HCT116 (cell line): ENCODE results near the gene TP53AIP1. TPM values are rescaled to one million over a fixed set of nuclear protein-coding genes. Genes with fewer than 3 reads are reported as not detected.

Experiments
- ATAC-seq: fragments of 200-7000 bp; cut with Tn5 transposase; 2 replicates; pipeline ENCODE4 v1.9.1; 2020; ENCODE audit warnings: mild to moderate bottlenecking, moderate library complexity
- BruUV-seq: library from RNA; stranded (reverse); fragments of 400-500 nt; replicated peaks from 2 replicates; lab custom pipeline; 2021; lab: Mats Ljungman, UMichigan
- CTCF ChIA-PET: fragments of 300-600 bp; sonication (Branson Sonifier 250); formaldehyde crosslinking; loops from one replicate; lab custom pipeline; 2021; ENCODE audit warnings: antibody characterized with exemption; lab: Charles Lee
- POLR2A ChIA-PET: fragments of 300-600, 350-600 bp; sonication (Branson Sonifier 250); formaldehyde crosslinking; loops from one replicate; lab custom pipeline; 2021; ENCODE audit warnings: antibody characterized with exemption; lab: Charles Lee
- RAD21 ChIA-PET, 2 experiments: fragments of 300-600 bp; sonication (Branson Sonifier 250); formaldehyde crosslinking; loops; one replicate each; lab custom pipeline; 2023; ENCODE audit warnings: low total read pairs in 2 of 2; ENCODE audit not compliant: uncharacterized antibody in 2 of 2, unreplicated experiment in 2 of 2, low non-redundant PET in 1 of 2; lab: Charles Lee
- DNase-seq: peaks from one replicate; pipeline ENCODE4 v3.0.0-alpha.2; 2010; ENCODE audit warnings: low read depth, low spot score
- H2AFZ ChIP-seq: fragments of 200-600 bp; shearing (Covaris generic), sonication (generic); 2 replicates; pipeline ENCODE4 v1.6.1; 2017; ENCODE audit warnings: low read depth, mixed run types, mixed read lengths, antibody characterized with exemption, low read length; ENCODE audit not compliant: poor library complexity, severe bottlenecking
- H3K27ac ChIP-seq: 2 replicates; pipeline ENCODE4 v1.5.1; 2012; ENCODE audit warnings: low read depth, low read length
- H3K27me3 ChIP-seq: fragments of 200-600 bp; sonication (generic); 2 replicates; pipeline ENCODE4 v1.6.1; 2016; ENCODE audit warnings: mixed run types, low read length, mixed read lengths; ENCODE audit not compliant: insufficient read depth
- H3K36me3 ChIP-seq, 2 experiments: fragments of 200-500 bp in 1 of 2; fragments of 200-600 bp in 1 of 2; sonication (Bioruptor generic) in 1 of 2; sonication (generic) in 1 of 2; 2 replicates each; pipeline versions ENCODE4 v1.5.1 to v1.6.1; 2014 to 2016; ENCODE audit warnings: low read length in 2 of 2, inconsistent platforms in 1 of 2, mixed read lengths in 1 of 2, mixed run types in 1 of 2; ENCODE audit not compliant: insufficient read depth in 2 of 2, control insufficient read depth in 1 of 2
- H3K4me1 ChIP-seq, 2 experiments: fragments of 200-600 bp in 1 of 2; sonication (generic) in 1 of 2; 2 replicates each; pipeline versions ENCODE4 v1.5.1 to v1.6.1; 2012 to 2017; ENCODE audit warnings: low read length in 2 of 2, inconsistent platforms in 1 of 2, mild to moderate bottlenecking in 1 of 2, mixed read lengths in 1 of 2, mixed run types in 1 of 2, moderate library complexity in 1 of 2; ENCODE audit not compliant: insufficient read depth in 2 of 2, control insufficient read depth in 1 of 2
- H3K4me2 ChIP-seq: fragments of 200-600 bp; sonication (generic); 2 replicates; pipeline ENCODE4 v1.6.1; 2017; ENCODE audit warnings: mixed run types, low read length, mixed read lengths
- H3K4me3 ChIP-seq, 2 experiments: fragments of 200-600 bp in 1 of 2; sonication (generic) in 1 of 2; replicated peaks in 1 of 2; 2 replicates each; pipeline ENCODE4 v1.5.1; 2011 to 2016; ENCODE audit warnings: low read length in 2 of 2, control low read depth in 1 of 2, low read depth in 1 of 2, mild to moderate bottlenecking in 1 of 2, mixed read lengths in 1 of 2, mixed run types in 1 of 2
- H3K79me2 ChIP-seq: fragments of 200-600 bp; sonication (generic); 2 replicates; pipeline ENCODE4 v1.6.1; 2017; ENCODE audit warnings: mild to moderate bottlenecking, mixed run types, low read length, moderate library complexity, mixed read lengths; ENCODE audit not compliant: insufficient read depth
- H3K9ac ChIP-seq: fragments of 200-600 bp; sonication (generic); 2 replicates; pipeline ENCODE4 v1.6.1; 2016; ENCODE audit warnings: low read length, mixed read lengths
- H3K9me2 ChIP-seq: fragments of 200-600 bp; sonication (generic), shearing (Covaris generic); 2 replicates; pipeline ENCODE4 v1.6.1; 2017; ENCODE audit warnings: mixed run types, mild to moderate bottlenecking, moderate library complexity; ENCODE audit not compliant: insufficient read depth
- H3K9me3 ChIP-seq, 2 experiments: fragments of 200-500 bp in 1 of 2; fragments of 200-600 bp in 1 of 2; sonication (Bioruptor generic) in 1 of 2; sonication (generic) in 1 of 2; 2 replicates each; pipeline ENCODE4 v1.6.1; 2014 to 2017; ENCODE audit warnings: low read length in 2 of 2, mixed read lengths in 2 of 2, inconsistent platforms in 1 of 2, low read depth in 1 of 2, mild to moderate bottlenecking in 1 of 2, mixed run types in 1 of 2, moderate library complexity in 1 of 2; ENCODE audit not compliant: control insufficient read depth in 1 of 2, insufficient read depth in 1 of 2
- H4K20me1 ChIP-seq: fragments of 200-600 bp; sonication (generic), shearing (Covaris generic); 2 replicates; pipeline ENCODE4 v1.6.1; 2017; ENCODE audit warnings: mixed run types, mild to moderate bottlenecking, moderate library complexity; ENCODE audit not compliant: insufficient read depth
- CBX3 ChIP-seq: IDR thresholded peaks from 2 replicates; pipeline ENCODE4 v1.6.1; 2012; ENCODE audit warnings: low read depth
- CEBPB ChIP-seq: IDR thresholded peaks from 2 replicates; pipeline ENCODE4 v1.6.1; 2012; ENCODE audit warnings: low read depth
- CTCF ChIP-seq, 3 experiments: fragments of 200-600 bp in 1 of 3; sonication (generic) in 1 of 3; IDR thresholded peaks in 2 of 3; conservative IDR thresholded peaks in 1 of 3; 2 replicates each; pipeline ENCODE4 v1.5.1; 2012 to 2017; ENCODE audit warnings: low read depth in 2 of 3, low read length in 2 of 3, antibody characterized with exemption in 1 of 3, borderline replicate concordance in 1 of 3, control low read depth in 1 of 3, mild to moderate bottlenecking in 1 of 3, mixed read lengths in 1 of 3, mixed run types in 1 of 3, moderate library complexity in 1 of 3; ENCODE audit not compliant: insufficient read depth in 1 of 3
- EGR1 ChIP-seq: IDR thresholded peaks from 2 replicates; pipeline ENCODE4 v1.6.1; 2012; ENCODE audit warnings: low read depth
- ELF1 ChIP-seq: IDR thresholded peaks from 2 replicates; pipeline ENCODE4 v1.6.1; 2012; ENCODE audit warnings: low read depth, borderline replicate concordance
- EZH2 ChIP-seq: fragments of 200-600 bp; sonication (generic); IDR thresholded peaks from 2 replicates; pipeline ENCODE4 v1.6.1; 2017; ENCODE audit warnings: antibody characterized with exemption, mixed run types
- EZH2phosphoT487 ChIP-seq: fragments of 200-600 bp; IDR thresholded peaks from 2 replicates; pipeline ENCODE4 v1.6.1; 2018; ENCODE audit warnings: antibody characterized with exemption, borderline replicate concordance
- FOSL1 ChIP-seq: IDR thresholded peaks from 2 replicates; pipeline ENCODE4 v1.6.1; 2012; ENCODE audit warnings: low read depth
- JUND ChIP-seq: IDR thresholded peaks from 2 replicates; pipeline ENCODE4 v1.6.1; 2012
- MAX ChIP-seq: IDR thresholded peaks from 2 replicates; pipeline ENCODE4 v1.6.1; 2012
- SIN3A ChIP-seq: IDR thresholded peaks from 2 replicates; pipeline ENCODE4 v1.6.1; 2012; ENCODE audit warnings: low read depth
- SRF ChIP-seq: IDR thresholded peaks from 2 replicates; pipeline ENCODE4 v1.6.1; 2012; ENCODE audit warnings: low read depth
- YY1 ChIP-seq: IDR thresholded peaks from 2 replicates; pipeline ENCODE4 v1.6.1; 2011; ENCODE audit warnings: low read length, low read depth, moderate library complexity, mild to moderate bottlenecking; ENCODE audit not compliant: insufficient replicate concordance; ENCODE audit errors: extremely low read depth
- ZFX ChIP-seq: fragments of 450-650 bp; IDR thresholded peaks from 2 replicates; pipeline ENCODE4 v1.6.1; 2017
- ZNF274 ChIP-seq: fragments of 200-500 bp; sonication (Bioruptor generic); IDR thresholded peaks from 2 replicates; pipeline ENCODE4 v1.6.1; 2014; ENCODE audit warnings: mild to moderate bottlenecking, low read depth, low read length, inconsistent platforms
- intact Hi-C: fragments of 100-400 bp; cut with micrococcal nuclease; formaldehyde crosslinking; loops from 2 replicates; pipeline ENCODE4 v1.10.0; 2022
- total RNA-seq: library from RNA; stranded (reverse); gene quantifications from one replicate; pipeline ENCODE4 v1.2.1, GENCODE V29; 2021; ENCODE audit not compliant: unreplicated experiment
- TF ChIP-seq, protein P1 (sequence below): IDR thresholded peaks from 2 replicates; pipeline ENCODE4 v1.6.1; 2012
- TF ChIP-seq, protein P2 (sequence below): IDR thresholded peaks from 2 replicates; pipeline ENCODE4 v1.6.1; 2012; ENCODE audit warnings: low read depth

Gene TP53AIP1
- total RNA-seq, 1 experiment from 2014 or later, result 0.15 TPM

- ChIA-PET CTCF (interaction anchor here (2.6 kb wide), 1 partner anchor 68 kb away, joined by 12 read pairs; no protein-coding TSS in a partner anchor), POLR2A (no interaction called here)
- H3K9ac ChIP-seq, result no peak overlapping the region
These were observed 10.5 kb upstream of the TP53AIP1 start for GRCh38 chr11:128953151-128953550.

More at GRCh38 chr11:128953151-128953550, 10.5 kb upstream of the TP53AIP1 start:
- no TSS peak for BruUV-seq
- Histone ChIP-seq H3K27me3 (no peaks in the 10 kb centered on the region), H3K9me3 (no peaks in the 10 kb centered on the region), H3K4me3 (no peak overlapping the region), H3K4me1 (no peaks in the 10 kb centered on the region), H3K79me2 (no peaks in the 10 kb centered on the region), H2AFZ (no peak overlapping the region), H3K4me2 (no peak overlapping the region), H3K27ac (no peak overlapping the region), H4K20me1 (no peaks in the 10 kb centered on the region), H3K36me3 (no peaks in the 10 kb centered on the region), H3K9me2 (no peaks in the 10 kb centered on the region)
- intact Hi-C loops, result loop anchor here (10.0 kb wide), 1 partner anchor 778 kb away; no protein-coding TSS in a partner anchor
- DNase-seq, result no peak
- no peak for ATAC-seq
- RAD21 ChIA-PET, result no interaction called here
- TF ChIP-seq, protein P1, sequence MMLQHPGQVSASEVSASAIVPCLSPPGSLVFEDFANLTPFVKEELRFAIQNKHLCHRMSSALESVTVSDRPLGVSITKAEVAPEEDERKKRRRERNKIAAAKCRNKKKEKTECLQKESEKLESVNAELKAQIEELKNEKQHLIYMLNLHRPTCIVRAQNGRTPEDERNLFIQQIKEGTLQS, result no peak
- no peak for TF ChIP-seq JUND
- TF ChIP-seq CBX3, result no peak
- TF ChIP-seq, protein P2, sequence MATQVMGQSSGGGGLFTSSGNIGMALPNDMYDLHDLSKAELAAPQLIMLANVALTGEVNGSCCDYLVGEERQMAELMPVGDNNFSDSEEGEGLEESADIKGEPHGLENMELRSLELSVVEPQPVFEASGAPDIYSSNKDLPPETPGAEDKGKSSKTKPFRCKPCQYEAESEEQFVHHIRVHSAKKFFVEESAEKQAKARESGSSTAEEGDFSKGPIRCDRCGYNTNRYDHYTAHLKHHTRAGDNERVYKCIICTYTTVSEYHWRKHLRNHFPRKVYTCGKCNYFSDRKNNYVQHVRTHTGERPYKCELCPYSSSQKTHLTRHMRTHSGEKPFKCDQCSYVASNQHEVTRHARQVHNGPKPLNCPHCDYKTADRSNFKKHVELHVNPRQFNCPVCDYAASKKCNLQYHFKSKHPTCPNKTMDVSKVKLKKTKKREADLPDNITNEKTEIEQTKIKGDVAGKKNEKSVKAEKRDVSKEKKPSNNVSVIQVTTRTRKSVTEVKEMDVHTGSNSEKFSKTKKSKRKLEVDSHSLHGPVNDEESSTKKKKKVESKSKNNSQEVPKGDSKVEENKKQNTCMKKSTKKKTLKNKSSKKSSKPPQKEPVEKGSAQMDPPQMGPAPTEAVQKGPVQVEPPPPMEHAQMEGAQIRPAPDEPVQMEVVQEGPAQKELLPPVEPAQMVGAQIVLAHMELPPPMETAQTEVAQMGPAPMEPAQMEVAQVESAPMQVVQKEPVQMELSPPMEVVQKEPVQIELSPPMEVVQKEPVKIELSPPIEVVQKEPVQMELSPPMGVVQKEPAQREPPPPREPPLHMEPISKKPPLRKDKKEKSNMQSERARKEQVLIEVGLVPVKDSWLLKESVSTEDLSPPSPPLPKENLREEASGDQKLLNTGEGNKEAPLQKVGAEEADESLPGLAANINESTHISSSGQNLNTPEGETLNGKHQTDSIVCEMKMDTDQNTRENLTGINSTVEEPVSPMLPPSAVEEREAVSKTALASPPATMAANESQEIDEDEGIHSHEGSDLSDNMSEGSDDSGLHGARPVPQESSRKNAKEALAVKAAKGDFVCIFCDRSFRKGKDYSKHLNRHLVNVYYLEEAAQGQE, result no peak
- no peak for TF ChIP-seq YY1
- TF ChIP-seq EZH2phosphoT487, result no peak
- no peak for TF ChIP-seq ZFX
- no peak for TF ChIP-seq FOSL1
- no peak for TF ChIP-seq ZNF274
- TF ChIP-seq ELF1, result no peak
- no peak for TF ChIP-seq EGR1
- TF ChIP-seq CTCF (IDR thresholded peaks at IDR 0.05 in 2 of 3, conservative IDR thresholded peaks at IDR 0.05 in 1 of 3; ENCODE audit: borderline replicate concordance in 1 of 3, insufficient read depth in 1 of 3, low read depth in 2 of 3, low read length in 2 of 3), result no peak
- no peak for TF ChIP-seq SIN3A
- TF ChIP-seq MAX, result no peak
- TF ChIP-seq EZH2, result no peak
- no peak for TF ChIP-seq CEBPB
- TF ChIP-seq SRF, result no peak
